HuH-7 (cell line): ENCODE measurements around the gene CYP3A5.

Experiments used
- DNase-seq: peaks from one replicate; pipeline ENCODE4 v3.0.0; 2011; ENCODE audit warnings: low spot score

Gene CYP3A5

DNA sequence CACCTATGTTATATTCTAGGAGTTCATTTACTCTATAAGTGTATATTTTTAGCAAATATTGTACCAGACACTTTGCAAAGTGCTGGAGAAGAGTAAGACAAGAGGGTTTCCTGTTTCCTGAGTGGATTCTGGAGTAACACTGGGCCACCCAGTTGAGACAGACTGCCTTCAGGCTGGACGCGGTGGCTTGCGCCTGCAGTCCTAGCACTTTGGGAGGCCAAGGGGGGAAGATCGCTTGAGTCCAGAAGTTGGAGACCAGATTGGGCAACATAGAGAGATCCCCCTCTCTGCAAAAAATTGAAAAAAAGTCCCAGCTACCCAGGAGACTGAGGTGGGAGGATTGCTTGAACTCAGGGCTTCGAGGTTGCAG lies 63.8 kb downstream of the CYP3A5 start:
- DNase-seq: no peak

DNA sequence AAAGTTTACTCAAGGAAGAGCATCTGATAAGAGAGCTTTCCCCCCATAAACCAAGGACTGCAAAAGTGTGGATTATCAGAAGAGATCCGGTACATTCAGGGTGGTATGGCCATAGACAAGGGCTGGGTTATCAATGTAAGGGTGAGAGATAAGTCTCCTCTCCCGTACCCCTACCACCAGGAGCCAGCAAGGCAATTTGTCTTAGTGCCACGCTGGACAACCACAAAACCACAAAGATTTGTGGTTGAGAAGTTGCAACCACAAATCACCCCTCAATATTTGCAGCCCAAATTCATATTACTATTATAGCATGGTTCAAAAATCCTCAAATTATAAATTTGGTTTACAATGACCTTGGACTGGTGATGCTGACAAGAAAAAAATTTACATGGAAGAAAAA lies 65.3 kb downstream of the CYP3A5 start:
- no peak for DNase-seq

DNA sequence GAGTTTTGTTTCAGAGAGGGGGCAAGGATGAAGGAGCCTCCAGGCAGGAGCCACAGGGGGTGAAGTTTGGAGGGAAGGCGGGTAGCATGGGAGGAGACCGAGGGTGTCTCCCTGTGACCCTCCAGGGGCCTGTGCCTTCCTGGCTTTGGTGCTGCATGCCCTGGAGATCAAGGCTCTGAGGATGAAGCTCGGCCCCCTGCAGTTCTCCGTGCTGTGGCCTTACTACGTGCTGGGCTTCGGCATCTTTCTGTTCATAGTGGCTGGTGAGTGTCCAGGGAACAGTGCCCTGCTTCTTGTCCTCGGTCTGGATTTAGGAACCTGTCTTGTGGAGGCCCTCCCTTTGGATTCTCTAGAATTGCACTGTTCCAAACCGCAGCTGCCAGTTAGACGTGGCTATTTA lies 72.2 kb downstream of the CYP3A5 start:
- no peak for DNase-seq

DNA sequence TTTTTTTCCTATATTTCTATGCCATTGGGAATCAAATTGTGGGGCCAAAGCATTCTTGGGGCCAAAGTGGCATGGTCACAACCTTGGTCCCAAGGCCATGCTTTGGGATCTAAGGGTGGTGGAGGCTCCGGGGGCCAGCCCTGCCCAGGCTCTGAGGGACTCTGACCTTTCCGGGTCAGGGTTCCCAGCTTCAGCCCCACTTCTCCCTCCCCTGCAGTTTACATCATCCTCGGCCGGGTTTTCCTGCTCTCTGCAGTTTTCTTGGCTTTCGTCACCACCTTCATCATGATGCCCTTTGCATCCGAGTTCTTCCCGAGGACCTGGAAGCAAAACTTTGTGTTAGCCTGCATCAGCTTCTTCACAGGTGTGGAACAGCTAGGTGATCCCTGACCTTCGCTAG lies 73.3 kb downstream of the CYP3A5 start:
- no peak for DNase-seq

DNA sequence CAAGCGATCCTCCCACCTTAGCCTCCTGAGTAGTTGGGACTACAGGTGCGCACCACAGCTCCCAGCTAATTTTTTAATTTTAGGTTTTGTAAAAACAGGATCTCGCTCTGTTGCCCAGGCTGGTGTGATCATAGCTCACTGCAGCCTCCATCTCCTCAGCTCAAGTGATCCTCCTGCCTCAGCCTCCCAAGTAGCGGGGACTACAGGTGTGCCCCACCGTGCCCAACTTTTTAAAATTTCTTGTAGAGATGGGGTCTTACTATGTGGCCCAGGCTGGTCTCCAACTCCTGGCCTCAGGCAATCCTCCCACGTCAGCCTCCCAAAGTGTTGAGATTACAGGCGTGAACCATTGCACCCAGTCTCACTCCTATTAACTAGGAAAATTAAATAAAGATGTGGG lies 74.3 kb downstream of the CYP3A5 start:
- DNase-seq: no peak

DNA sequence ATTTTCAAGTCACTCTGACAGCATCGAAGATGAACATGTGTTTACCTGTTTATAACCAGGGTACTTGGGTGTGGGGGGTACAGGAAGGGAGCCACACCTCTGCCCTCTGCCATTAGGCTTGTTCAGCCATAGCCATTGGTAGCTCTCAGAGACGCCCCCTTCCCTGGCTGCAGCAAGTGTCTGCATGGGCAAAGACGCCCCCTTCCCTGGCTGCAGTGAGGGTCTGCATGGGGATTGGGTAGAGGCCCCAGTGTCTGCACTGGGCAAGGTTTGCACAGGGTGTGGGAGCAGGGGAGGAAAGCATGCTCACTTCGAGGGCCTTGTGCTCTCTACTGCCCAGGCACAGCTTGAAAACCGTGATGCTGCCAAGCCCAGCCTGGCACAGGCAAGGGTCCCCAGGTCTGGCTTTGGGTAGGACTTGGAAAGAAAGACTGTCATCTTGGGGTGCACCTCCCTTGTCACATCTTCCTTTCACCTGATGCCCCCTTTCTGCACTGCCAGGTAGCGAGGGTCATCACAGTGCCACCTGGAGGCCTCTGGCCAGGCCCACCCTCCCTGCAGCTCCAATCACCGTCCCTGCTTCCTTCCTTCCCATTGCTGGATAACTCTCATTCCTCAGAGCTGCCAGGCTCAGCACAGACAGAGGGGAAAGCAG lies 78.0 kb downstream of the CYP3A5 start:
- DNase-seq: no peak

DNA sequence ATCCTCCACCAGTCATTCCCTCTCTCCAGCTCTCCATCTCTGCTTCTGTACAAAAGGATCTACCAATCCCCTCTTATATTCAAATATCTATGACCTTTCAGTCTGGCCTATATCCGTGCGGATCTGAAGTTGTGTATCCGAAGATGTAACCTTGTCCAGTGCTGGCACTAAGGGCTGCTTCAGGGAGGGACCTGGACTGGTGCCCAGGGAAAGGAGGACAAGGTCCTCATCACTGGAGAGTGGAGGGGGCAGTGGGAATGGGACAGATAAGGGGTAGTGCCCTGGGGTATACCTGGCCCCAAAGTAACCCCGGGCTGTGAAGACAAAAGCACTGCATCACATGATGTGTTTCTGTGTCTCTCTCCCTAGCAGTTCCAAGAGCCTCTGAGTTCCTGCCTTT lies 80.0 kb downstream of the CYP3A5 start:
- DNase-seq: no peak
